GM12891 (cell line): Measurements from ENCODE around the gene YOD1.

ENCODE experiments used
- PAX5 ChIP-seq: IDR thresholded peaks from 2 replicates; pipeline ENCODE4 v1.6.1; 2011; ENCODE audit warnings: low read length, moderate library complexity, mild to moderate bottlenecking; ENCODE audit not compliant: insufficient read depth, severe bottlenecking
- POLR2A ChIP-seq: IDR thresholded peaks from 2 replicates; pipeline ENCODE4 v1.6.1; 2011; ENCODE audit warnings: low read depth, low read length, control low read depth
- POLR2AphosphoS5 ChIP-seq: IDR thresholded peaks from 2 replicates; pipeline ENCODE4 v1.6.1; 2011; ENCODE audit warnings: low read depth, low read length, control low read depth
- POU2F2 ChIP-seq: IDR thresholded peaks from 2 replicates; pipeline ENCODE4 v1.6.1; 2011; ENCODE audit warnings: low read depth, mild to moderate bottlenecking, control low read depth, low read length, moderate library complexity
- SPI1 ChIP-seq: IDR thresholded peaks from 2 replicates; pipeline ENCODE4 v1.6.1; 2011; ENCODE audit warnings: low read depth, low read length, control low read depth
- TAF1 ChIP-seq: IDR thresholded peaks from 2 replicates; pipeline ENCODE4 v1.6.1; 2011; ENCODE audit warnings: low read depth, low read length, control low read depth

- TF ChIP-seq POLR2AphosphoS5 (no peak), POU2F2 (no peak), POLR2A (no peak), TAF1 (no peak), SPI1 (no peak), PAX5 (no peak)
Measured at GRCh38 chr1:207007352-207008033, 43.5 kb downstream of the YOD1 start.
